Suprapubic skin (tissue), 3 donors: ENCODE measurements around the gene KIF25.

Experiments
- EP300 ChIP-seq: sonication (generic); formaldehyde crosslinking; IDR thresholded peaks from one replicate; pipeline ENCODE4 v1.6.1; 2017; ENCODE audit warnings: antibody characterized with exemption
- POLR2A ChIP-seq, 2 donors: fragments of 450-650 bp; IDR thresholded peaks; one replicate each; pipeline ENCODE4 v1.6.1; 2017; ENCODE audit warnings: antibody characterized with exemption in 2 of 2, mild to moderate bottlenecking in 2 of 2, moderate library complexity in 2 of 2
- TF ChIP-seq, protein P1 (sequence below), 2 donors: fragments of 200-600 bp in 1 of 2; fragments of 450-650 bp in 1 of 2; sonication (generic) in 1 of 2; IDR thresholded peaks; one replicate each; pipeline ENCODE4 v1.5.1; 2016 to 2019; ENCODE audit warnings: antibody characterized with exemption in 2 of 2, mild to moderate bottlenecking in 1 of 2, moderate library complexity in 1 of 2

DNA sequence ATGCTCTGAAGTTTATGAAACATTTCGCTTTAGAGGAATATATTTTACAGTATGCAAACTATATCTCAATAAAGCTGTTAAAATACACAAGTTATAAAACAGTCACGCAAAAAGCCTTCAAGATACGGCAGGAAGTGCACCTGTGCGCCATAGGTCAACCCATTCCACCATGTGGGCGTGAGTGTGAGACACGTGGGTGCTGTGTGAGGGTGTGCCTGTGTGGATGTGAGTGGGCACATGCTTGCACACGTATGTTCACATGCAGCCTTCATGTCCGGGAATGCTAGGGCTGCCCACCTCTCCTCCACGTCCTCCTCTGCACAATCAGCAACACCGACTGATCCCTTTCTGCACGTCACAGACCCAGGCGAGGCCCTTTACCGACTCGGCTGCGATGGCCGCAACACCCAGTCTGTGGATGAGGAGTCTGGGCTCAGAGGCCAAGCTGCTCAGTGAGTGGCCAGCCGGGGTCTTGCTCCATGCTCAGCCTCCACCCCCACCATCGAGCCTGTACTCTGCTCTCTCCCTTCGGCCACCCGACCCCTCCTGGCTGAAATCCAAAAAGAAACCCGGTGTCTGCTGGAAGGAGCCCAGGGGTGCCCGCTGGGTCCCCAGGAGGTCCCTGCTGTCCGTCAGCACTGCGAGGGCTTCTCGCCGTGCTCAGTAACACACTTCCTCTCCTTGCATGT is 84.5 kb downstream of the KIF25 start:
- TF ChIP-seq, protein P1, sequence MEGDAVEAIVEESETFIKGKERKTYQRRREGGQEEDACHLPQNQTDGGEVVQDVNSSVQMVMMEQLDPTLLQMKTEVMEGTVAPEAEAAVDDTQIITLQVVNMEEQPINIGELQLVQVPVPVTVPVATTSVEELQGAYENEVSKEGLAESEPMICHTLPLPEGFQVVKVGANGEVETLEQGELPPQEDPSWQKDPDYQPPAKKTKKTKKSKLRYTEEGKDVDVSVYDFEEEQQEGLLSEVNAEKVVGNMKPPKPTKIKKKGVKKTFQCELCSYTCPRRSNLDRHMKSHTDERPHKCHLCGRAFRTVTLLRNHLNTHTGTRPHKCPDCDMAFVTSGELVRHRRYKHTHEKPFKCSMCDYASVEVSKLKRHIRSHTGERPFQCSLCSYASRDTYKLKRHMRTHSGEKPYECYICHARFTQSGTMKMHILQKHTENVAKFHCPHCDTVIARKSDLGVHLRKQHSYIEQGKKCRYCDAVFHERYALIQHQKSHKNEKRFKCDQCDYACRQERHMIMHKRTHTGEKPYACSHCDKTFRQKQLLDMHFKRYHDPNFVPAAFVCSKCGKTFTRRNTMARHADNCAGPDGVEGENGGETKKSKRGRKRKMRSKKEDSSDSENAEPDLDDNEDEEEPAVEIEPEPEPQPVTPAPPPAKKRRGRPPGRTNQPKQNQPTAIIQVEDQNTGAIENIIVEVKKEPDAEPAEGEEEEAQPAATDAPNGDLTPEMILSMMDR (IDR thresholded peaks at IDR 0.05) = no peak
- TF ChIP-seq POLR2A (IDR thresholded peaks at IDR 0.05) (no peak), EP300 (no peak)
